ENCODE measurements around the gene DOCK8.

Gene DOCK8

GRCh38 chr9:462121-462520, 247.5 kb downstream of the DOCK8 start:
- TF ChIP-seq FOXM1 (IDR thresholded peaks at IDR 0.05; ENCODE audit: borderline replicate concordance) = no peak
- no peak for TF ChIP-seq ARNT (IDR thresholded peaks at IDR 0.05)
- TF ChIP-seq SUZ12 (IDR thresholded peaks at IDR 0.05) = no peak
- POLR2A ChIA-PET = no interaction called here
- DNase-seq (ENCODE audit: extremely low spot score) = no peak
- CTCF ChIA-PET = no interaction called here

GRCh38 chr9:462606-463005, 247.9 kb downstream of the DOCK8 start:
- no peak for DNase-seq (ENCODE audit: extremely low spot score)
- ChIA-PET CTCF (no interaction called here), POLR2A (no interaction called here)

GRCh38 chr9:463455-464171, 248.9 kb downstream of the DOCK8 start:
- ChIA-PET CTCF (no interaction called here), POLR2A (no interaction called here)
- DNase-seq (ENCODE audit: extremely low spot score) = no peak
- no peak for TF ChIP-seq SP1 (IDR thresholded peaks at IDR 0.05)
- no peak for TF ChIP-seq SUZ12 (IDR thresholded peaks at IDR 0.05)
- no peak for TF ChIP-seq PKNOX1 (IDR thresholded peaks at IDR 0.05)
- TF ChIP-seq FOXK2 (IDR thresholded peaks at IDR 0.05) = no peak
- TF ChIP-seq TARDBP (IDR thresholded peaks at IDR 0.05) = no peak
- TF ChIP-seq LEF1 (IDR thresholded peaks at IDR 0.05; ENCODE audit: borderline replicate concordance) = no peak
- no peak for TF ChIP-seq ELF4 (IDR thresholded peaks at IDR 0.05)
- no peak for TF ChIP-seq FOXA1 (IDR thresholded peaks at IDR 0.05)
- TF ChIP-seq ARNT (IDR thresholded peaks at IDR 0.05) = no peak
- no peak for TF ChIP-seq BHLHE40 (IDR thresholded peaks at IDR 0.05; ENCODE audit: borderline replicate concordance)
- TF ChIP-seq ZNF384 (IDR thresholded peaks at IDR 0.05) = no peak
- no peak for TF ChIP-seq HDGF (IDR thresholded peaks at IDR 0.05; ENCODE audit: borderline replicate concordance)
- no peak for TF ChIP-seq NFRKB (IDR thresholded peaks at IDR 0.05)
- TF ChIP-seq FOXM1 (IDR thresholded peaks at IDR 0.05; ENCODE audit: borderline replicate concordance) = no peak
- no peak for TF ChIP-seq CTBP1 (IDR thresholded peaks at IDR 0.05; ENCODE audit: borderline replicate concordance)
- no peak for TF ChIP-seq L3MBTL2 (conservative IDR thresholded peaks at IDR 0.05)

More at GRCh38 chr9:462606-463005, 247.9 kb downstream of the DOCK8 start:
- no peak for TF ChIP-seq CTBP1 (IDR thresholded peaks at IDR 0.05; ENCODE audit: borderline replicate concordance)
- TF ChIP-seq FOXM1 (IDR thresholded peaks at IDR 0.05; ENCODE audit: borderline replicate concordance) = no peak
- no peak for TF ChIP-seq PKNOX1 (IDR thresholded peaks at IDR 0.05)
- TF ChIP-seq FOXA1 (IDR thresholded peaks at IDR 0.05) = no peak
- TF ChIP-seq SP1 (IDR thresholded peaks at IDR 0.05) = no peak
- no peak for TF ChIP-seq BHLHE40 (IDR thresholded peaks at IDR 0.05; ENCODE audit: borderline replicate concordance)
- TF ChIP-seq SUZ12 (IDR thresholded peaks at IDR 0.05) = no peak
- TF ChIP-seq L3MBTL2 (conservative IDR thresholded peaks at IDR 0.05) = no peak
- TF ChIP-seq FOXK2 (IDR thresholded peaks at IDR 0.05) = no peak
- no peak for TF ChIP-seq ELF4 (IDR thresholded peaks at IDR 0.05)
- no peak for TF ChIP-seq LEF1 (IDR thresholded peaks at IDR 0.05; ENCODE audit: borderline replicate concordance)
- TF ChIP-seq ARNT (IDR thresholded peaks at IDR 0.05) = no peak
- TF ChIP-seq NFRKB (IDR thresholded peaks at IDR 0.05) = no peak
- no peak for TF ChIP-seq HDGF (IDR thresholded peaks at IDR 0.05; ENCODE audit: borderline replicate concordance)
- no peak for TF ChIP-seq ZNF384 (IDR thresholded peaks at IDR 0.05)
- no peak for TF ChIP-seq TARDBP (IDR thresholded peaks at IDR 0.05)

- ChIA-PET POLR2A (no interaction called here), CTCF (no interaction called here)
- TF ChIP-seq TARDBP (IDR thresholded peaks at IDR 0.05) (no peak), HDGF (IDR thresholded peaks at IDR 0.05; ENCODE audit: borderline replicate concordance) (no peak), L3MBTL2 (conservative IDR thresholded peaks at IDR 0.05) (no peak)
- DNase-seq (ENCODE audit: extremely low spot score) = no peak
Measured at GRCh38 chr9:466747-467146, 252.1 kb downstream of the DOCK8 start.

GRCh38 chr9:468766-469426, 254.2 kb downstream of the DOCK8 start:
- no peak for DNase-seq (ENCODE audit: extremely low spot score)
- ChIA-PET POLR2A (no interaction called here), CTCF (no interaction called here)
- TF ChIP-seq PKNOX1 (IDR thresholded peaks at IDR 0.05) (no peak), ZNF384 (IDR thresholded peaks at IDR 0.05) (no peak)

GRCh38 chr9:469672-470551, 255.2 kb downstream of the DOCK8 start:
- POLR2A ChIA-PET = interaction anchor here (1.8 kb wide), 1 partner anchor 10 kb away, joined by 7 read pairs; no protein-coding TSS in a partner anchor
- DNase-seq (ENCODE audit: extremely low spot score) = peak; percentile 78
- CTCF ChIA-PET = no interaction called here
- TF ChIP-seq CTBP1 (IDR thresholded peaks at IDR 0.05; ENCODE audit: borderline replicate concordance) (no peak), L3MBTL2 (conservative IDR thresholded peaks at IDR 0.05) (peak; percentile 82), FOXA1 (IDR thresholded peaks at IDR 0.05) (no peak)
